HL-60 (cell line): ENCODE results near the gene CELF2.
A peak's percentile ranks its signal among the peaks of the same experiment; 100 is the strongest.

Experiments
- DNase-seq, 2 experiments: peaks; one replicate each; pipeline ENCODE4 v3.0.0-alpha.2; 2010 to 2020; ENCODE audit warnings: low read depth in 1 of 2, low spot score in 1 of 2
- H3K27ac ChIP-seq: fragments of 250-450 bp; sonication (Bioruptor Pico); replicated peaks from 2 replicates; pipeline ENCODE4 v1.5.1; 2020; ENCODE audit warnings: mild to moderate bottlenecking, moderate library complexity
- H3K27me3 ChIP-seq: fragments of 250-450 bp; sonication (Bioruptor Pico); 2 replicates; pipeline ENCODE4 v1.5.1; 2021; ENCODE audit warnings: mild to moderate bottlenecking, moderate library complexity; ENCODE audit not compliant: insufficient read depth, poor library complexity, severe bottlenecking
- H3K4me3 ChIP-seq: replicated peaks from 2 replicates; pipeline ENCODE4 v1.5.1; 2011; ENCODE audit warnings: mild to moderate bottlenecking, control low read depth, low read length; ENCODE audit not compliant: insufficient read depth
- CTCF ChIP-seq: IDR thresholded peaks from one replicate; pipeline ENCODE4 v1.5.1; 2011; ENCODE audit warnings: low read length, control low read depth, inconsistent platforms; ENCODE audit not compliant: insufficient read depth
- GABPA ChIP-seq: IDR thresholded peaks from 2 replicates; pipeline ENCODE4 v1.6.1; 2012; ENCODE audit warnings: low read depth
- POLR2AphosphoS5 ChIP-seq: IDR thresholded peaks from 2 replicates; pipeline ENCODE4 v1.6.1; 2012; ENCODE audit warnings: low read depth
- REST ChIP-seq: IDR thresholded peaks from 2 replicates; pipeline ENCODE4 v1.6.1; 2012; ENCODE audit warnings: low read depth; ENCODE audit not compliant: insufficient replicate concordance
- SPI1 ChIP-seq: IDR thresholded peaks from 2 replicates; pipeline ENCODE4 v1.6.1; 2012; ENCODE audit warnings: low read depth, mild to moderate bottlenecking, borderline replicate concordance

CELF2 gene

GRCh38 chr10:11286261-11286852 lies 268.7 kb downstream of the CELF2 start:
- H3K27ac ChIP-seq: no peak overlapping the region
- H3K4me3 ChIP-seq: no peak overlapping the region
- DNase-seq: peak; percentile 2 to 13
- H3K27me3 ChIP-seq: no peaks in the 10 kb centered on the region
- TF ChIP-seq REST (no peak), CTCF (no peak), SPI1 (no peak), POLR2AphosphoS5 (no peak), GABPA (no peak)

- H3K4me3 ChIP-seq: no peak overlapping the region
- TF ChIP-seq GABPA: no peak
- no peak for TF ChIP-seq POLR2AphosphoS5
- TF ChIP-seq REST: no peak
- TF ChIP-seq CTCF: no peak
- no peak for TF ChIP-seq SPI1
- DNase-seq: no peak
- no peak overlapping the region for H3K27ac ChIP-seq
- no peaks in the 10 kb centered on the region for H3K27me3 ChIP-seq
Observed at GRCh38 chr10:11288302-11288701, 270.6 kb downstream of the CELF2 start.

GRCh38 chr10:11290156-11290890 lies 272.7 kb downstream of the CELF2 start:
- no peak for TF ChIP-seq SPI1
- no peak for TF ChIP-seq GABPA
- no peak for TF ChIP-seq CTCF
- no peak for TF ChIP-seq REST
- TF ChIP-seq POLR2AphosphoS5: no peak
- H3K27me3 ChIP-seq: no peaks in the 10 kb centered on the region
- DNase-seq: no peak
- H3K27ac ChIP-seq: no peak overlapping the region
- no peak overlapping the region for H3K4me3 ChIP-seq
